ENCODE measurements around the gene SFXN2.
A peak's percentile ranks its signal among the peaks of the same experiment; 100 is the strongest.
"Not testable (repeated sequence)": the region's sequence is repeated elsewhere in the genome, so short reads cannot be mapped to it uniquely, and the experiment has no call there.

The SFXN2 gene

DNA sequence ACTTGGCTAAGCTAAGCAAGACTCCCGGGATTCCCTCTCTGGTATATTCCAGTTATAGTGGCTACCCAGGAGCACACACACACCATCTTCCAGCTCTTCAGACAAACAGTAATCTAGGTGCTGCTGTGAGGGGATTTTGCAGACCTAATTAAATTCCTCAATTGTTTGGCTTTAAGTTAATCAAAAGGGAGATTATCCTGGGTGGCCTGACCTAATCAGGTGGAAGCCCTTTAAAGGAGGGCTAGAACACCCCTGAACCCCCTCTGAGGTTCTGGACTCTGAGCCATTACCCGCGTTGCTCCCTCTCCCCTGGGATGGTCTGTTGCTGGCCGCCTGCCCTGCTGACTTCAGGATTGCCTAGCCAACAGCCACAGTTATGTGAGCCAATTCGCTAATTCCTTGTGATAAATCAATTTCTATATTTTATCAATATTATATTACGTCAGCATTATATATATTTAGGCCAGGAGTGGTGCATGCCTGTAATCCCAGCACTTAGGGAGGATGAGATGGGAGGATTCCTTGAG is 6.4 kb downstream of the SFXN2 start:
- DNase-seq (ENCODE audit: low spot score) = no peak

DNA sequence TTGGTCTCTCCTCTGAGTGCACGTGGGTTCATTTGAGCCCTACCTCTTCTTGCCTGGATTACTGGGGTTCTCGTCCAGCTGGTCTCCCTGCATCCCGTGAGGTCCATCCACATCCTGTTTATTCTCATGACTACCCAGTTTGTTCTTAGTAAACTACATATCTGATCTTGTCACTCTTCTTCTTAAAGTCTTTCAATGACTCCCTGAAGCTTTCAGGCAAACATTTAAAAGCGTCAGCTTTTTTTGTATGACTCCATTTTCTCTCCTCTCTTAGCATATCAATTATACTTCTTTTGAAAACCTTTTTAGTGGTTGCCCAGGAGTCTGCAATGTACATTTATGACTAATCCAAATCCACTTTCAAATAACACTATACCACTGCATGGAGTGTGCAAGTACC is 7.5 kb downstream of the SFXN2 start:
- no peak for DNase-seq (ENCODE audit: low spot score)

DNA sequence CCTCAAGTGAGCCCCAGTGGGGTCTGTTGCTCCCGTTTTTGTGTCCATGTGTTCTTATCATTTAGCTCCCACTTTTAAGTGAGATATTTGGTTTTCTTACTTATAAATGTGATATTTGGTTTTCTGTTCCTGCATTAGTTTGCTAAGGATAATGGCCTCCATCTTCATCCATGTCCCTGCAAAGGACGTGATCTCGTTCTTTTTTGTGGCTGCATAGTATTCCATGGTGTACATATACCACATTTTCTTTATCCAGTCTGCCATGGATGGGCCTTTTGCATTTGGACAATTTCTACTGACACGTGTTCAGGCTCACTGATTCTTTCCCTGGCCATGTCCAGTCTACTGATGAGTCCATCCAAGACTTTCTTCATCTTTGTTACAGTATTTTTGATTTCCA is 9.6 kb downstream of the SFXN2 start:
- DNase-seq (ENCODE audit: low spot score) = no peak

DNA sequence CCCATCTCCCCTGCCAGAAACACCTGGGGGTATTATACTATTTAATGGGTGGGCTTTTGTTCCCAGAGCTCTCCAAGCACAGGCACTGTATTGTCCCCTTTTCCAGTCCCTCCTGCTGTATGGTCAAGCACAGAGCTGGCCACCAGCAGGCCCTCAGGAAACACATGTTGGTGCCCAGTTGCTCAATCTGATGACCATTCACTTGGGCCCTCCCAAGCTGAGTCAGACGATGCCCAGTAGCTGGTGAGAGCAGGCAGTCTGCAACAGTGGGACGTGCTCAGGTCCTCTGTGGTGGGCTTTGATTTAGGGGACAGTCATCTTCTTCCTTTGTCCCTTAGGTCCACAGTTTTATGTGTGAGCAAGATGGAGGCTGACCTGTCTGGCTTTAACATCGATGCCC is 11.8 kb downstream of the SFXN2 start:
- DNase-seq (ENCODE audit: low spot score) = no peak

DNA sequence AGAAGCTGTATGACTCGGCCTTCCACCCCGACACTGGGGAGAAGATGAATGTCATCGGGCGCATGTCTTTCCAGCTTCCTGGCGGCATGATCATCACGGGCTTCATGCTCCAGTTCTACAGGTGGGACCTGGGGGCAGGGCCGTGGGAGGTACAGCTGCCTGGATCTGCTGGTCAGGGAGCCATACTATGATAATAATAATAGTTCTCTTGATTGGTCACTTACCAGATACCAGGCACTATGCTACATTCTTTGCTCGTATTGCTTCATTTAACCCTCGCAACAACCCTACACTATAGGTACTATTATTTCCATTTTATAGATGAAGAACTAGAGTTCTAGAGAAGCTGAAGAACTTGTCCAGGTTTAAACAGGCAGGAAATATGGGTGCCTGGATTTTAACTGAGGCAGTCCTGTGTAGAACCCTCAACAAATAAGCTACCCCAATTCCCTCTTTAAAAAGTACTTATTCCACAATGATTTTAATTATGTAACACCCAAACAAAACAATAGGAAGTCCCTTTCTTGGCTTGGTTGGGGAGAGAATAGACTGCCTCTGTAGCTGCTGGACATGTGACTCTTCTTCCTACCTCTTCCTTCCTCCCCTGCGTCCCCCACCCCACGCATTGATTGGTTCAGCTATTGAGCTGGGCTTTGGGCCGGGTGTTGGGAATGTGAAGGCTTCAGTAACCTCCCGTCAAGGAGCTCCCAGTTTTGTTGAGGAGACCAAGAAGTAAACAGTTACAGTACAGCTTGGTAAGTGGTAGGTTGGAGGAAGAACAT is 12.8 kb downstream of the SFXN2 start:
- DNase-seq (ENCODE audit: low spot score) = no peak

DNA sequence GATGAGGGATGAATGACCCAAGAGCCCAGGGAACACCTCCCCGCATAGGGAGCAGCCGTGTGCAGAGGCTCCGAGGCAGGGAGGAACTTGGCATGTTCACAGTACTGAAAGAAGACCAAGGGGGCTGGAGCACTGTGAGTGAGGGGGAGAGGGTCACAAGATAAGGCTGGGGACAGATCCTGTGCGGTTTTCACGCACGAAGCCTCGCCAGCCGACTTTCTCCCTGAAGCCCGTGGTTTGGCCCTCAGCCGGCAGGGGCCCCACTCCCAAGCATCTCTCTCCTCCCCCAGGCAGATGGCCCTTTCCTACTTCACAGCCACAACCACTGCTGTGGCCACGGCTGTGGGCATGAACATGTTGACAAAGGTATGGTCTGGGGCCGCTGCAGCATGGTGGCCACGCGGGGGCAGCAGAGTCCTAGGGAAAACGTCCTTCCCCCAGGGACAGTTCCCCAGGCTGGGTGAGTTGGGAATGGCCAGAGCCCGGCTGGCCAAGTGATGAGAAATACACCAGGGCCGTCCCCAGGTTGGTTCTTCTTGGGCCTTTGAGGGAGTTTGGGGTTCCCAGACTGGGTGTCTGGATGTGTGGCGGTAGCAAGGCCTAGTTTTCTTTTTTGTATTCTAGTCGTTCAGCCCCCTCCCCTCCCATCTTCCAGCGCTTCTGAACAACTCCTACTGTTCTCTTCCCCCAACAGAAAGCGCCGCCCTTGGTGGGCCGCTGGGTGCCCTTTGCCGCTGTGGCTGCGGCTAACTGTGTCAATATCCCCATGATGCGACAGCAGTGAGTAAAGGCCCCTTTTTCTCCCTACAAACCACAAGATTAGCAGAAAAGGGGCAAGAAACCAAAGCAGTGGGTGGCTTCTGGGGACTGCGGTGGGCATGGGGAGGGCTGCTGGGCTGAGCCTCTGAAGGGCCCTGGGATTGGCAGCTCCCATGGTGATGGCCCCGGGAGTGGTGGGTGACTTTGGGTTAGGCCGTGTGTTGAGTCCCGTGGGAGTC is 14.9 kb downstream of the SFXN2 start:
- peak; percentile 32 for DNase-seq (ENCODE audit: low spot score)

DNA sequence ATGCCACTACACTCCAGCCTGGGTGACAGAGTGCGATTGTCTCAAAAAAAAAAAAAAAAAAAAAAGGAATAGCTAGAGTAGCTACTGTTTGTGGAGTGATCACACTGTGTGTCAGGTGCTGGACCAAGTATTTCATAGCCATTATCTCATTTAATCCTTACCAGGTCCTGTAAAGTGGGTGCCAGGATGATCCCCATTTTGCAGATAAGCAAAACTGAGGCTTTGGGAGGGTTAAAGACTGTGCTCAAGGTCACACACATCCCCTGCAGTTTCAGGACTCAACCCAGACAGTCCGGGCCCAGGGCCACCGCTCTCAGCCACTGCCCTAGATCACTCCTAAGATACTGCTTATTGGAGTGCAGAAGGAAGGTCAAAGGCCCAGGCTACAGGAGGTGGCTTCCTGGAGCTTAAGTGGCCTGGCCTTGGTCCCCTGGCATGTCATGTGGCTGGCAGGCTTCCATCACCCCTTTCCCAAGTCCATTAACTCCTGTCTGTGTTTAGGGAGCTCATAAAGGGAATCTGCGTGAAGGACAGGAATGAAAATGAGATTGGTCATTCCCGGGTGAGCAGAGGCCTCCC is 16.9 kb downstream of the SFXN2 start:
- DNase-seq (ENCODE audit: low spot score) = no peak

DNA sequence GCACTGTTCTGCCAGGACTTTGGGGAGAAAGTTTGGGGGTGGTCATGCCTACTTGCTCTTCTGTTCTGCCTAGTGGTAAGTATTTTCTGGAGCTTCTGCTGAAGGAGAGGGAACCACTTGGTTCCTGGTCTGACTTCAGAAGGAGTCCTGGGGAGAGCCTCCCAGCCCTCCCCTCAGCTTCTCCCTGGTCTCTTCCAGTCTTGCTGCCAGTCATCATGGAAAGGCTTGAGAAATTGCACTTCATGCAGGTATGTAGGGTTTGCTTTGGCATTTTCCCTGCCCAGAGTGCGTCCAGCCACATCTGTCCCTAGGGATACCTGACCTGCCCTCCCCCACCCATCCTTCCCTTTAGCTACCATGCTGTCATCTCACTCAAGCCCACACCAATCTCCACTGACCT is 18.2 kb downstream of the SFXN2 start:
- no peak for DNase-seq (ENCODE audit: low spot score)

DNA sequence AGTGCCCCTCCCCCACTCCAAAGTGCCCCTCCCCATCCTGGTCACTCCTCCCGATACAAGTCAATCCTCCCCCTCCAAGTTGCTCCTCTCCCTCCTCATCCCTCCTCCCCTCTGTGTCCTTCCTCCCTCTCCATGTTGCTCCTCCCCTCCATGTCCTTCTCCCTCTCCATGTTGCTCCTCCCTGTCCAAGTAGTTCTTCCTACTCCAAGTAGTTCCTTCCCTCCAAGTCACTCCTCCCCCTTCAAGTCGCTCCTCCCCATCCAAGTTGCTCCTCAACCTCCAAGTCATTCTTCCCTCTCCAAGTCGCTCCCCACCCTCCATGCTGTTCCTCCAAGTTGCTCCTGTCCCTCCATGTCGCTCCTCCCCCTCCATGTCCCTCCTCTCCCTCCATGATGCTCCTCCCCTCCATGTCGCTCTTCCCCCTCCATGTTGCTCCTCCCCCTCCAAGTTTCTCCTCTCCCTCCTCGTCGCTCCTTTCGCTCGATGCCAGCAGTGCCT is 20.7 kb downstream of the SFXN2 start:
- no peak for DNase-seq (ENCODE audit: low spot score)

DNA sequence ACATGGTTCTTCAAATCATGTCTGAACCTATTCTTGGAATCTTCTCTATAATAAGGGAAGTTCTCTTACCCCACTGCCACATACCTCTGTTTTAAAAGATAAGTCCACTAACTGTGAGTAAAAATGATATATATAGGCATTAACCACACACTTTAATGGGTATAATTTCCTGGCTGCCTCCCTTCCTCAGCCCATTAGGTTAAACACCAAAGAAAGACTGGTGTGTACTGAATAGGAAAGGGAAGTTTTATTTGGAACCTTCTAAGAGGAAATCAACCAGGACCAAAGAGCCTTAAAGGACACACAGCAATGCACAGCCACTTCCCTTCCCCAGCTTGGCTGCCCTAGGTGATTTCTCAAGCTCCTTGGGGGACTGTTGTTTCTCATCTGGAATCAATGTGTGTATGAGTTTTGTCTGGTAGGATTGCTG is 24.3 kb downstream of the SFXN2 start:
- DNase-seq (ENCODE audit: low spot score) = no peak

DNA sequence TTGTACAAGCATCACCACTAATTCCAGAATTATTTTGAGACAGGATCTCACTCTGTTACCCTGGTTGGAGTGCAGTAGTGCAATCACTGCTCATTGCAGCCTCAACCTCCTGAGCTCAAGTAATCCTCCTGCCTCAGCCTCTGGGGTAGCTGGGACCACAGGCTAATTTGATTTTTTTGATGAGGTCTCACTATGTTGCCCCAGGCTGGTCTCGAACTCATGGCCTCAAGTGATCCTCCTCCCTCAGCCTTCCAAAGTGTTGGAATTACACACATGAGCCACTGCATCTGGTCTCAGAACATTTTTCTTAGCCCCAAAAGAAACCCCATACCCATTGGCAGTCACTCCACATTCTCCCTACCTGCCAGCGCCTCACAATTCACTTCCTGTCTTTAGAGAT is 25.8 kb downstream of the SFXN2 start:
- DNase-seq (ENCODE audit: low spot score) = no peak

DNA sequence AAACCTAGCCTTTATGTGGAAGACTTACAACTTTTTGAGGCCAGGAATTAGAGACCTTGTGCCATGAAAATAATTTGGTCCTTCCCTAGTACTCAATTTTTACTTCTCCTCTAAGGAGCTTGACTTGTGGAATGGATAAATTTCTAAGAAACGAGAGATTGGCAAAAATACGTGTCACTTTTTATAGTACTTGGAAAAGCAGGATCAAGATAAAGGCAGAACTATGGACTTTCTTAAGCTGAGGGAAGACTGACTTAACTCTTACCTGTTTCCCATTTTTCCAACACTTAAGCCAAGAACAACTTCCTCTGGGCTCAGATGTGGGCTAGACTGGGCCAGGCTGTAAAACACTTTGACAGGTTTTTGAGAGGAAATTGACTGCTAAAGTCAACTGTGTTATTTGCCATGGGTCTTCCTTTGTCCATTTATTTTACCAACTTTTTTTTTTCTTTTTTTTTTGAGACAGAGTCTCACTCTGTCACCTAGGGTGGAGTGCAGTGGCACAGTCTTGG is 27.3 kb downstream of the SFXN2 start:
- DNase-seq (ENCODE audit: low spot score) = no peak

DNA sequence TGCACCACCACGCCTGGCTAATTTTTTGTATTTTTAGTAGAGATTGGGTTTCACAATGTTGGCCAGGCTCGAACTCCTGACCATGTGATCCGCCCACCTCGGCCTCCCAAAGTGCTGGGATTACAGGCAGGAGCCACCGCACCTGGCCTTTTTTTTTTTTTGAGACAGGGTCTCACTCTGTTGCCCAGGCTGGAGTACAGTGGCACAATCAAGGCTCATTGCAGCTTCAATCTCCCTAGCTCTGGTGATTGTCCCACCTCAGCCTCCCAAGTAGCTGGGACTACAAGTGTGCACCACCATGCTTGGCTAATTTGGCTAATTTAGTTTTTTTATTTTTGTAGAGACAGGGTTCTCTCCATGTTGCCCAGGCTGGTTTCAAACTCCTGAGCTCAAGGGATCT is 27.9 kb downstream of the SFXN2 start:
- not testable (repeated sequence) for DNase-seq (ENCODE audit: low spot score)

DNA sequence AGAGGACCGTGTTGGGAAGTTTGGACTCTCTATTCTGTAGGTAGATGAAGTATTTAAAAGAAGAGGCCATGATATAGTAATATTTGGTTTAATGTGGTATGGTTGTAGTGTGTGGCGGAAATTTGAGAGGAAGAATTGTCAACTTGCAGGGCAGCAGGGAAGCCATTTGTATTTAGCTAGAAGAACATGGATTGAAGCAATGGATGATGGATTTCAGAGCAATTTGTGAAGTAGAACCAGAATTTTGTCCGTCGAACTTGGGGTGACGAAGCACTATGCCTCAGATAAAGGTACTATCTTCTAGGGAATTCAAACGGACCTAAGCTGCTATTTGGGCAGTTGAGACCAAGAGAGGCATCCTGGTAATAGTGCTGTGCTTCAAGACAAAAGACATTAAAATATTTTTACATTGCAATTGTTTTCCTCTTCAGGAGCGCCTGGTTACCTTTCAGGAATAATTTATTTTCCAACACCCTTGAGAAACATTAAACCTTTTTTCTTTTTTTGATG is 28.7 kb downstream of the SFXN2 start:
- no peak for DNase-seq (ENCODE audit: low spot score)

DNA sequence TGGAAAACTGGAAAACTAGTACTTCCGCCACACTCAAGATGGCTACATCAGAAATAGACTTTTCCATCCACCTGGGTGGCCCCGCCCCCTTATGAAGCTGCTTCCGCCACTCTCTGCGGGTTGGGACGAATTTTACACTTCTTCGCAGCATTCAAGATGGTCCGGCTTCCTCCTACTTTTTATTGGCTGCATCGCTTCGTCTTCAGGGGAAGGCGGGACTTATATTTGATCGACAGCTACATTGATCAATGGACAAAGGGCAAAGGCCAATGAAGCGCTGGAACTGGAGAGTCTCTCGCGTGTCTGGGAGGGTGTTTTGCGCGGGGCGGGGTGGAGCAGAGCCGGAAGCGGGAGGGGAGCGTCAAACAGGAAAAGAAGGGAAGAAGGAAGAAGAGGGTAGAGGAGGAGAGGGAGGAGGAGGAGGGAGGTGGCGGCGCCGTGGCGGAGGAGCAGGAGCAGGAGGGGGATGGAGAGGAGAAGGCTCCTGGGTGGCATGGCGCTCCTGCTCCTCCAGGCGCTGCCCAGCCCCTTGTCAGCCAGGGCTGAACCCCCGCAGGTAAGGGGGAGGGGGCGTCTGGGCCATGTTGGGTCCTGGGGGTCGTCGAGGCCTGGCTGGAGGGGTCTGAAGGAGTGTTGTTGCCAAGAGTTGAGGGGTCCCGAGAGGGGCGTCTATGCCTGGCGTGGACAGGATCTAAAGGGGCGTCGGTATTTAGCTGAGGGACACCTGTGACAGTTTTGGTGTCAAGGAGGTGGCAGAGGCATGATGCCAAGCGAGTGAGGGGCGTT is 29.3 kb downstream of the SFXN2 start, which contains the start of gene WBP1L:
TSS of gene WBP1L (plus strand) at position 361 of the 786 bp plus-strand sequence. CDS start at position 467, 106 bp downstream.
- DNase-seq (ENCODE audit: low spot score) = peak; percentile 100

DNA sequence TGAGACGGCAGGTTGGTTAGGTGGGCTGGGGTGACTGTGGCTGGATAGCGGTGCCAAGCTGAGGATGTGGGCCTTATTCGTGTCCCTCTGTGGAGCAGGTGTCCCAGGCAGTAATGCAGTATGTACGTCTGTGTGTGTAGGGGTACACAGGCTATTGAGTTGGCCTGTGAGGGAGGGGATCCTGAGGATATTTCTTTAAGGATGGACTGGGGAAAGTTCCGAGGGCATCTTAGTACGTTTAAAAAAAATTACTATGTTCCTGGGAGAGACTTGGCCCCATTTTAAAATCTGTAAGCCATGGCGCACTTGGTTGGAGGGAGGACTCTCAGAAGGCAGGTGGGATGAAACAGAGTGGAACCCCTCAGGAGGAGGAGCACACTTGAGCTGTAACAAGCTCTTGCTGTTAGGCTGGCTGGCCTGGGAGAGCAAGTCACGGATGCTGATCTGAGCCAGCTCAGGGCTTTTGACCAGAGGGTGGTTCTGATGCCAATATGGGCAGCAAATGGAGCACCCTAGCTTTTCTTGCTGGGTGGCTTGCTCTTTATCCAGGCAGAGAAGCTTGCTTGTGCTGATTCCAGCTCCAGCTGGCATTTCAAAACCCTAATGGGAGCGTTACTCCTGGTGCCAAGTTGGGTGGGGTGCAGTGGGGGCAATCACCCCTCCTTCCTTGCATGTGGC is 30.1 kb downstream of the SFXN2 start:
- DNase-seq (ENCODE audit: low spot score) = peak; percentile 47

DNA sequence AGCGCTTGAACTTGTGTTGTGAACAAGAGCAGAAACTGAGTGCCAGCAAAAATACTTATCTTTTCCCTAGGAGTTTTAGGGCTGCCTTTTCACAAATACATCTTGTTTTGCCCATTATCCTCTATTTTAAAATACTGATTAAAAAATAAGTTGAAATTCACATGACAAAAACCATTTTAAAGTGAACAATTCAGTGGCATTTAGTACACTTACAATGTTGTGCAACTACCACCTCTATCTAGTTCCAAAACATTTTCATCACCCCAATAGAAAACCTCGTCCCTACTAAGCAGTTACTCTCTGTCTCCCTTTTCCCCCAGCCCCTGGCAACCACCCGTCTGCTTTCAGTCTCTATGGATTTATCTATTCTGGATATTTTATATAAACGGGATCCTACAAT is 30.7 kb downstream of the SFXN2 start:
- no peak for DNase-seq (ENCODE audit: low spot score)

DNA sequence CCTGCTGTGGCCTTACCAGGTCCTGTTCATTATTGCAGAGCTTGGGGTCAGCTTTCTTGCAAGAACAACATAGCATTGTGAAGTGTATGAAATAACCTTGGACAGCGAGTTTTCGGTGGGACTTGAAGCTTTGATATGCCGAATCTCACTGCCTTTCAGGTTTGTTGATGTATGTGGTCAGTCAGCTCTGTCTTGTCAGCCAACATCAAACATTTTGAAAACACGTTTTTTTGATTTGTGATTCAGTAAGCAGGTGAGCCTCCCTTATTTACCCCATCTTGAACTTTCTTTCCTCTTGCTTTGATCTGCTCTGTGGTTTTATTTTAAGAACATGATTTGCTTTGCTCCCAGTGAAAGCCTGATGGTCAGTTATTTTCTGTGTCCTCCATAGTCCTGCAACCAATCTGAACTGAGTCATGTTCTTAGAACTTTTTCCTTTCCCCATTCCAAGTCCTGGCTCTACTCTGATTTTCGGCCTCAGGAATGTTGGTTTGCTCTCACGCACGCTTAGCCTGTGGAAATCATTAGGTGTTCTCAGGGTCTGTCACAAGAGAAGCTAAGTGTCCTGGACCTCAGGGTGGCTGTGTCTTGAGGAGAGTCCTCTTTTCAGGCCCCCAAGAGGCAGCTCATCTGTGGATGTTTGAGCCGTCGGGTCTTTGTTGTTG is 38.0 kb downstream of the SFXN2 start:
- DNase-seq (ENCODE audit: low spot score) = no peak

DNA sequence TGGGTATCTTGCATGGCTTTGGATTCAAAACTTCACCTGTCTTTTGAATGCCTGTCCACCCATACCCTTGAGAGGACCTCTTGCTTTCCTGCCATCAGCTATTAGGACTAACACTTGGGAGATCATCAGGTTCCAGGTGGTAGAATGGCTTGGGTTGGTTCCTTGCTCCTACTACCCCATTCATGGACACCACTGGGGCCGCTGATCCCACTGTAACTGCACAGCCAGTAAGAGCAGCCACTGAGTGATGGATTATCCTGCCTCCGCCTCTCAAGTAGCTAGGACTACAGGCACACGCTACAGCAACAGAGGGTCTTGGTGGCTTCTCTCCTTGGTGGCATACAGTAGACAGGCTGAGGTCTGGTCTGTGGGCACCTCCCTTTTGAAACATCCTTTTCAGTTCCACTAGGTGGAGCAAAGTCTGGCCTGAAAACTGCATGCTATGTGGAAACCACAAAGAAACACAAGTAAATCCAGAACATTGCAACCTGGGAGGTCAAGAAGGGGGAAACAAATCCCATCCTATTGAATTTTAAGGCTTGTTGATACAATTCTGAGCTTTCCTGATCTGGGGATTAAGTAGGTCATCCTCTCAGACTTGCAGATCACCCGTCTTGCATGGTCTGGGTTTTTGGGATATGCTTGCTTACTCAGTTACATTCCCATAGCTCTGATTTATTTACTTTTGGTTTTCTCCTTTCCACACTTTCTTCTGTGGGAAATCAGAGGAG is 38.7 kb downstream of the SFXN2 start:
- peak; percentile 69 for DNase-seq (ENCODE audit: low spot score)

Measured in NAMALWA (cell line).